CD14-positive monocyte (primary cell): Measurements from ENCODE around the gene CCDC149. TPM values are rescaled to one million over a fixed set of nuclear protein-coding genes. Genes with fewer than 3 reads are reported as not detected.

ENCODE experiments used
- DNase-seq, 3 donors: peaks; one replicate each; pipeline ENCODE4 v3.0.0-alpha.2; 2011 to 2022
- H2AFZ ChIP-seq: 2 replicates; pipeline ENCODE4 v1.6.0; 2012; ENCODE audit warnings: mild to moderate bottlenecking, low read depth, low read length, inconsistent platforms; ENCODE audit not compliant: insufficient read depth, poor library complexity, severe bottlenecking
- H3K27ac ChIP-seq, 2 donors: 1 replicate in 1 of 2; 2 replicates in 1 of 2; pipeline ENCODE4 v1.5.1; 2012 to 2013; ENCODE audit warnings: low read length in 2 of 2, control low read depth in 1 of 2, inconsistent platforms in 1 of 2, low read depth in 1 of 2, mild to moderate bottlenecking in 1 of 2
- H3K27me3 ChIP-seq, 2 donors: one replicate each; pipeline versions ENCODE4 v1.6.0 to v1.6.1; 2011 to 2013; ENCODE audit warnings: low read length in 2 of 2; ENCODE audit not compliant: control insufficient read depth in 2 of 2, insufficient read depth in 2 of 2
- H3K36me3 ChIP-seq, 2 donors: replicated peaks in 1 of 2; 1 replicate in 1 of 2; 2 replicates in 1 of 2; pipeline versions ENCODE4 v1.5.1 to v1.6.1; 2012 to 2013; ENCODE audit warnings: low read length in 2 of 2, control low read depth in 1 of 2, inconsistent platforms in 1 of 2, mild to moderate bottlenecking in 1 of 2; ENCODE audit not compliant: insufficient read depth in 2 of 2, control insufficient read depth in 1 of 2
- H3K4me1 ChIP-seq, 2 donors: 1 replicate in 1 of 2; 2 replicates in 1 of 2; pipeline versions ENCODE4 v1.5.1 to v1.6.1; 2012 to 2013; ENCODE audit warnings: low read length in 2 of 2, control low read depth in 1 of 2, inconsistent platforms in 1 of 2, mild to moderate bottlenecking in 1 of 2, moderate library complexity in 1 of 2; ENCODE audit not compliant: insufficient read depth in 2 of 2, control insufficient read depth in 1 of 2
- H3K4me2 ChIP-seq: replicated peaks from 2 replicates; pipeline ENCODE3; 2012; ENCODE audit warnings: low read length, moderate library complexity, mild to moderate bottlenecking; ENCODE audit not compliant: poor library complexity, severe bottlenecking; ENCODE audit errors: extremely low read depth
- H3K4me3 ChIP-seq, 3 experiments: fragments of 200-600 bp in 1 of 3; sonication (generic) in 1 of 3; replicated peaks in 1 of 3; 1 replicate in 2 of 3; 2 replicates in 1 of 3; pipeline ENCODE4 v1.5.1; 2011 to 2013; ENCODE audit warnings: low read length in 3 of 3, mild to moderate bottlenecking in 3 of 3, control low read depth in 2 of 3, low read depth in 2 of 3, inconsistent platforms in 1 of 3, moderate library complexity in 1 of 3
- H3K79me2 ChIP-seq: 2 replicates; pipeline ENCODE4 v1.6.0; 2012; ENCODE audit warnings: mild to moderate bottlenecking, control low read depth, inconsistent platforms, low read length, moderate library complexity; ENCODE audit not compliant: insufficient read depth
- H3K9ac ChIP-seq: 2 replicates; pipeline ENCODE4 v1.6.0; 2017; ENCODE audit warnings: low read length, mild to moderate bottlenecking; ENCODE audit not compliant: insufficient read depth, poor library complexity, severe bottlenecking
- H3K9me3 ChIP-seq, 2 donors: replicated peaks in 1 of 2; 1 replicate in 1 of 2; 2 replicates in 1 of 2; pipeline versions ENCODE4 v1.5.1 to v1.6.1; 2012 to 2013; ENCODE audit warnings: low read length in 2 of 2, control low read depth in 1 of 2; ENCODE audit not compliant: control insufficient read depth in 1 of 2, insufficient read depth in 1 of 2
- H4K20me1 ChIP-seq: 2 replicates; pipeline ENCODE4 v1.6.0; 2012; ENCODE audit warnings: mild to moderate bottlenecking, low read length, control low read depth, moderate library complexity; ENCODE audit not compliant: insufficient read depth
- H3K27ac Mint-ChIP-seq, 7 donors: one replicate each; pipeline ENCODE4 v1.8.0; 2020; ENCODE audit warnings: mild to moderate bottlenecking in 7 of 7, mixed read lengths in 7 of 7, moderate library complexity in 6 of 7, inconsistent platforms in 2 of 7
- H3K27me3 Mint-ChIP-seq, 3 donors: one replicate each; pipeline ENCODE4 v1.8.0; 2021 to 2022; ENCODE audit warnings: low read depth in 3 of 3, mild to moderate bottlenecking in 3 of 3, mixed read lengths in 3 of 3, moderate library complexity in 3 of 3, inconsistent platforms in 1 of 3
- H3K36me3 Mint-ChIP-seq, 2 donors: one replicate each; pipeline ENCODE4 v1.8.0; 2020; ENCODE audit warnings: mixed read lengths in 2 of 2, inconsistent platforms in 1 of 2, mild to moderate bottlenecking in 1 of 2
- H3K4me1 Mint-ChIP-seq: one replicate; pipeline ENCODE4 v1.8.0; 2020; ENCODE audit warnings: mild to moderate bottlenecking, mixed read lengths
- H3K4me3 Mint-ChIP-seq, 2 donors: one replicate each; pipeline ENCODE4 v1.8.0; 2020; ENCODE audit warnings: mild to moderate bottlenecking in 2 of 2, mixed read lengths in 2 of 2, moderate library complexity in 1 of 2
- H3K9me3 Mint-ChIP-seq, 7 donors: one replicate each; pipeline ENCODE4 v1.8.0; 2020 to 2022; ENCODE audit warnings: mixed read lengths in 7 of 7, mild to moderate bottlenecking in 6 of 7, moderate library complexity in 6 of 7, inconsistent platforms in 2 of 7
- WGBS: methylation state at CpG from one replicate; pipeline ENCODE4 v1.1.5; 2013; ENCODE audit warnings: missing lambda C conversion rate; ENCODE audit not compliant: insufficient coverage; 5-methylcytosine and 5-hydroxymethylcytosine counted together
- intact Hi-C, 2 donors: fragments of 100-400 bp; cut with micrococcal nuclease; formaldehyde crosslinking; loops; one replicate each; pipeline versions ENCODE4 v1.15.0 to v1.15.1; 2023
- polyA plus RNA-seq, 3 donors: library from polyadenylated mRNA; depleted of rRNA in 1 of 3; unstranded in 2 of 3; stranded (reverse) in 1 of 3; fragments of 300-500 nt in 2 of 3; fragments of >200 nt in 1 of 3; fragmentation: Illumina TruSeq in 2 of 3; gene quantifications; 1 replicate in 2 of 3; 2 replicates in 1 of 3; pipeline ENCODE4 v1.2.3, GENCODE V29; 2012 to 2021
- TF ChIP-seq, protein P1 (sequence below): fragments of 200-600 bp; IDR thresholded peaks from one replicate; pipeline ENCODE4 v1.8.0; 2022; ENCODE audit warnings: antibody characterized with exemption, mild to moderate bottlenecking

The CCDC149 gene
- polyA plus RNA-seq, 3 donors = 5.5 to 15.8 (median 14.9) TPM

DNA sequence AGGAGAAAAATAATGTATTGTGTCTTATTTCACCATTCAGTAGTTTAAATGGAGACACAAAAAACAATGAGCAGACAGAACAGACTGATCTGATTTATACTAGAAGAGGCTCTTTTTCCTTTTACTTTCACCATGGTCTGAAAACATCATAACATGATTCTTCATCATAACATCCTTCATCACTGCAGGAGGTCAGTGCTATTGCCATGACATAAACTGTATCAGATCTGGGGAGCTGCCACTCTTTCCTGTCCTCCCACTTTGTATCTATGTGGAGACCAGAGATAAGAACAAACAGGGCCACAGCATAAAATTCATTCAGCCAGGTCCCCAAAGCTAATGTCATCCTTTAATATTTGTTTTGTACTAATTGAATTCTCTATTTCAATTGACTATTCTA, 92.3 kb downstream of the CCDC149 start:
- Histone ChIP-seq H3K4me1 (peaks cover 8 to 10% of the 10 kb centered on the region in 2 donors), H3K79me2 (no peaks in the 10 kb centered on the region), H3K9ac (no peak overlapping the region), H3K9me3 (no peaks in the 10 kb centered on the region), H3K4me2 (no peak overlapping the region), H3K36me3 (peaks cover 22 to 59% of the 10 kb centered on the region in 2 donors), H2AFZ (no peak overlapping the region), H3K27ac (no peak overlapping the region), H3K4me3 (no peak overlapping the region), H4K20me1 (no peaks in the 10 kb centered on the region), H3K27me3 (no peaks in the 10 kb centered on the region)
- H3K9me3 Mint-ChIP-seq = peaks cover 0 to 4% (median 0%) of the 10 kb centered on the region in 7 donors
- H3K27me3 Mint-ChIP-seq = peaks cover 0 to 2% (median 0%) of the 10 kb centered on the region in 3 donors
- no peak overlapping the region for H3K4me3 Mint-ChIP-seq
- peaks cover 10% of the 10 kb centered on the region for H3K4me1 Mint-ChIP-seq
- TF ChIP-seq, protein P1, sequence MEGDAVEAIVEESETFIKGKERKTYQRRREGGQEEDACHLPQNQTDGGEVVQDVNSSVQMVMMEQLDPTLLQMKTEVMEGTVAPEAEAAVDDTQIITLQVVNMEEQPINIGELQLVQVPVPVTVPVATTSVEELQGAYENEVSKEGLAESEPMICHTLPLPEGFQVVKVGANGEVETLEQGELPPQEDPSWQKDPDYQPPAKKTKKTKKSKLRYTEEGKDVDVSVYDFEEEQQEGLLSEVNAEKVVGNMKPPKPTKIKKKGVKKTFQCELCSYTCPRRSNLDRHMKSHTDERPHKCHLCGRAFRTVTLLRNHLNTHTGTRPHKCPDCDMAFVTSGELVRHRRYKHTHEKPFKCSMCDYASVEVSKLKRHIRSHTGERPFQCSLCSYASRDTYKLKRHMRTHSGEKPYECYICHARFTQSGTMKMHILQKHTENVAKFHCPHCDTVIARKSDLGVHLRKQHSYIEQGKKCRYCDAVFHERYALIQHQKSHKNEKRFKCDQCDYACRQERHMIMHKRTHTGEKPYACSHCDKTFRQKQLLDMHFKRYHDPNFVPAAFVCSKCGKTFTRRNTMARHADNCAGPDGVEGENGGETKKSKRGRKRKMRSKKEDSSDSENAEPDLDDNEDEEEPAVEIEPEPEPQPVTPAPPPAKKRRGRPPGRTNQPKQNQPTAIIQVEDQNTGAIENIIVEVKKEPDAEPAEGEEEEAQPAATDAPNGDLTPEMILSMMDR = no peak
- no peak for DNase-seq
- no peak overlapping the region for H3K27ac Mint-ChIP-seq
- H3K36me3 Mint-ChIP-seq = peaks cover 61 to 78% of the 10 kb centered on the region in 2 donors
- intact Hi-C loops = no loop called here

DNA sequence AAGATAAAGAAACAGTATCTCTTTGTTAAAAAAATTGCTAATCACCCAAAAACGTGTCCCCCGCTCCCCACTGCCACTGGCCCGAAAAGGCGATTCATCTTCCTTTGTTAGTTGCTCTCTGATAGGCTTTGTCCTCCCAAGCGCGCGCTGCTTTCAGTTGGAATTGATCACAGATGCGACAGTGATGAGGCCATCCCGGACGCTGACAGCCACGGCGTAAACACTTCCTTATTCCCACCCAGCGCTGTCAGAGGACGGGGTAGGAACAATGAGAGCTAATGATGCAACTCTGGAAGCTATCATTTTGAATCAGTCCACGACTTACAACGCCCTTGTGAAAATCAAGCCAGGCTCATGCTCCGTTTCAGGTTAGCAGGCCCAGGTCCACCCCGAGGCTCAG, 96.0 kb downstream of the CCDC149 start:
- 95% methylated on average over 10 of the region's 18 CpGs for WGBS
- H3K9me3 ChIP-seq = no peaks in the 10 kb centered on the region
- no peak overlapping the region for H3K27ac ChIP-seq
- DNase-seq = no peak
- H3K27ac Mint-ChIP-seq = no peak overlapping the region
- H3K9me3 Mint-ChIP-seq = peaks cover 0 to 7% (median 0%) of the 10 kb centered on the region in 7 donors
- H3K4me3 Mint-ChIP-seq = no peak overlapping the region
- no peak overlapping the region for H3K4me2 ChIP-seq
- H2AFZ ChIP-seq = no peak overlapping the region
- H3K9ac ChIP-seq = no peak overlapping the region
- peaks cover 22 to 51% of the 10 kb centered on the region in 2 donors for H3K36me3 ChIP-seq
- peaks cover 10% of the 10 kb centered on the region for H3K4me1 Mint-ChIP-seq
- H4K20me1 ChIP-seq = no peaks in the 10 kb centered on the region
- peaks cover 0 to 2% (median 0%) of the 10 kb centered on the region in 3 donors for H3K27me3 Mint-ChIP-seq
- peaks cover 8 to 10% of the 10 kb centered on the region in 2 donors for H3K4me1 ChIP-seq
- TF ChIP-seq, protein P1 = no peak
- no peaks in the 10 kb centered on the region for H3K27me3 ChIP-seq
- no peak overlapping the region for H3K4me3 ChIP-seq
- H3K36me3 Mint-ChIP-seq = peaks cover 64 to 72% of the 10 kb centered on the region in 2 donors
- intact Hi-C loops = no loop called here
- no peaks in the 10 kb centered on the region for H3K79me2 ChIP-seq
